ENCODE measurements around the gene KPNA3.

Gene KPNA3

DNA sequence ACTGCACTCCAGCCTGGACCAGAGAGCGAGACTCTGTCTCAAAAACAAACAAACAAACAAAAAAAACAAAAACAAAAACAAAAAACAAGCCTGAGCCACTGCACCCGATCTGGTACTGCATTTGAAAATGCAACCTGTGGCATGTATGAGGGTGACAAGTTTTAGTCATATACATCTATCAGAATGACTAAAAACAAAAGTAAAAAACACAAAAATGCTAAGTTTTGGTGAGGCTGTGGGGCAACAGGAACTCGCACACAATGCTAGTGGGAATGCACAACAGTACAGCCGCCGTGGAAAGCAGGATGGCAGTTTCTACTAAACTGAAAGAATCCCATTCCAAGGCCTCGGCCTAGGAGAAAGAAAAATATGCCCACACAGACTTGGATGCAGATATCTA lies 109.0 kb downstream of the KPNA3 start:
- DNase-seq (ENCODE audit: low spot score) (no peak), FAIRE-seq (no peak)

GRCh38 chr13:49681842-49682435 lies 110.5 kb downstream of the KPNA3 start:
- FAIRE-seq (no peak), DNase-seq (ENCODE audit: low spot score) (no peak)

DNA sequence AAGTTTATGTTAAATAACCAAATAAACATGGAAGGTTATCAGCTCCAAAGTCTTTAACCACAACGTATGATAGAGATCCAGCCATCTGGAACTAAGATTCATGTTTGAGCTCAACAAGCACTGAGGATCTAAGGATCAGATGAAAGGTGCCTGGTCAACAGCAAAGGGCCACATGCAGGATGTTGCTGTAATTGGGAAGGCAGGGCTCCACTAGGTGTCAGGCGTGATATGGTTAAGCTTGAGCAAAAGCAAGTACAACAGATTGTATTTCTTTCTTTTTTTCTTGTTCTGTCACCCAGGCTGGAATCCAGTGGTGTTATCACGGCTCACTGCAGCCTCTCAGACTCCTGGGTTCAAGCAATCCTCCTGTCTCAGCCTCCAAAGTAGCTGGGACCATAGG lies 113.2 kb downstream of the KPNA3 start:
- FAIRE-seq (no peak), DNase-seq (ENCODE audit: low spot score) (no peak)

- FAIRE-seq (no peak), DNase-seq (ENCODE audit: low spot score) (no peak)
Measured at GRCh38 chr13:49678191-49678914, 114.1 kb downstream of the KPNA3 start.

DNA sequence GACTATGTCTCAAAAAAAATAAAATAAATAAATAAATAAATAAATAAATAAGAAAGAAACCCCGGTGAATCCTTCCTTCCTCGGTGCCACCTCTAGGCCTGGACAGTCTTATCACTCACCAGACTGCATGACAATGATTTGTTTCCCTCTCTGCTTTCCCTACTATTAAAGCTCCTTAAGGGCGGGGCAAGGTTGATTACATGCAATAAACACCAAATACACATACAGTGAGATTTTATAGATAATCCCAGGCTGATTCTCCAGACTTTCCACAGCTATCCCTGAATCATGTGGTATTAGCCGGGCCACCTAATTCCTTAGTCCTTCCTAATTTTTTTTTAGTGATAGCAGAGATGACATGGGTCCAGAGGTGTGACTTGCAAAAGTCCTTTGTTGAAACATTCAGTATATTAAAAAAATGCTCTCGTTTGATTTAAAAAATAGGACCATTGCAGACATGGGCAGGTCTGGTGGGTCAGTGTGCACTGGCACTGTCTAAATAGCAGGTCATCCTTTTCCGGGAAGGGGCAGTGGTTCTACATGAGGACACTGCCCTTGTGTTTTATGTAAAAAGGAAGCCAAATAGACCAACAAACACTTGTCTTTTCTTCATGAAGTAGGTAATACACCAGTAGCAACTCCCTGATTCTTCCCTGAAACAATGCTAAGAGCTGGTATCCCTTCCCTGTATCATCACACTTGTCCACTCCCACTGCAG lies 115.7 kb downstream of the KPNA3 start:
- DNase-seq (ENCODE audit: low spot score) = no peak
- FAIRE-seq = no peak

DNA sequence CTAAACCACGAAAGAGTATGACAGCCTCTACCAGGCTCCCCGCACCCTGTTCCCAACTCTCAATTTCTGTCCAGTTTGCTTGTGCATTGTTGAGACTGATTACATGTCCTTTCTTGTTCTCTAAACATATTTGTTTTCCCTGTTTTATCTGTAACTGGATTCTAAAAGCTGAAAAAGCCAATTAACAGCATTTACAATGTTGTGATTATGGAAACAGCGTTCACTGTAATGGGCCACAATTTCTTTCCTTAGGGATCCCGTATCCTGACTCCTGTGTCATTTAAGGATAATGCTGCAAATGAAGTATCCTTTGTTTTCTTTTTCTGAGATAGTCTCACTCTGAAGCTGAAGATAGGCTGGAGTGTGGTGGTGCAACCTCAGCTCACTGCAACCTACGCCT lies 121.7 kb downstream of the KPNA3 start:
- no peak for DNase-seq (ENCODE audit: low spot score)
- no peak for FAIRE-seq

- DNase-seq (ENCODE audit: low spot score) (peak; percentile 55), FAIRE-seq (peak; percentile 30)
Measured at GRCh38 chr13:49669735-49670309, 122.7 kb downstream of the KPNA3 start.

DNA sequence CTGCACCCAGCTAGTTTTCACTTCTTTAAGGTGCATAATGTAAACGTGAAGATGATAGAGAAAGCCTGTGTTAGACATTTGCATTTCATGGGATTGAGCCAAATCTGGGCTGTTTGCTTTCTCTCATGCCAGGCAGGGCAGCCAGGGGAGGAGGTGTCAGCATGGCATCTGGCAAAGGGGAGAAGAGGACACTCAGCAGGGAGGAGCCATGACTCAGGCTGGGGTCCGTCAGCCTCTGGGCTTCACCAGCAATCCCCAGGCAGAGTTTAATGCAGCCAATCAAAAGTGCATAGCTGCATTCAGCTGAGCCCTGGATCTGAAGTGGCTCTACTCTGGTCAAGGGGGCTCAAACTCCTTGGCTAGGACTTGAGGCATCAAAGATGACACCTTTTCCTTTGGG lies 124.7 kb downstream of the KPNA3 start:
- DNase-seq (ENCODE audit: low spot score) (no peak), FAIRE-seq (no peak)

- DNase-seq (ENCODE audit: low spot score) (no peak), FAIRE-seq (no peak)
Measured at GRCh38 chr13:49664606-49665005, 127.9 kb downstream of the KPNA3 start.

DNA sequence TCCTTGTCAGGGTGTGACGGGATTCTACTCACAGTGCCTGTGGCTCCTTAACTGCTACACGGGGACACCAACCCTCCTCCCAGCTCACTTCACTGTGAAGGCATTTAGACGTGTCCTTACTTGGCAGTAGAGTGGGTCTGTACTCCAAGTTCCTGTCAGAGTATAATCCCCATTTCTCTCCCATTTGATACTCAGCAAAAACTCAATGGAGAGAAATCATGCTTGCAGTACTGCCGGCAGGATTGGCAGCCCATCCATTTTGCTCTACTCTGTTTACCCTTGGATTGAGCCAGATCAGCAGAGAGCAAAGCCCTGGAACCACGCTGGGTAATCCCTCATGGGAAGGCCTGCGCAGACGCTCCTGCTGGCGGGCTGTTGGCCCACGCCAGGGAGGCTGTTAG lies 135.2 kb downstream of the KPNA3 start:
- DNase-seq (ENCODE audit: low spot score) (no peak), FAIRE-seq (no peak)

- DNase-seq (ENCODE audit: low spot score) (no peak), FAIRE-seq (no peak)
Measured at GRCh38 chr13:49655906-49656305, 136.6 kb downstream of the KPNA3 start.

DNA sequence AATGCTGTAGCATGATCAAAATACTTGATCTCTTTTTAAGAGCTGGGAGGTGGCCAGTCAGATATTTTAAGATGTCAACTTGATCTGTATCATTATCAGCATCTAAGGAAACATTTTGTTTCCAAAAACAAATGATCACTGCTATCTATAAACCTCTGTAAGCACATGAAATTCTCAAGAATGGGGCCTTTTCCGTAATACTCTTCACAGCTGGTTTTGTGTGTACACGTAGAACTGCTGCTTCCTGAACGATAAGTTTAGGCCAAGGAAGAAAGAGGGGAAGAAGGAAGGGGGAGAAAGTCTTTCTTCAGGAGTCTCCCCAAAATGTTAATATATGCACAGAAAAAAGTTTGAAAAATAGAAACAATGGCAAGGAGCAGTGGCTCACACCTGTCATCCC lies 138.5 kb downstream of the KPNA3 start:
- DNase-seq (ENCODE audit: low spot score) (no peak), FAIRE-seq (no peak)

- no peak for FAIRE-seq
- DNase-seq (ENCODE audit: low spot score) = no peak
Measured at GRCh38 chr13:49653478-49653877, 139.0 kb downstream of the KPNA3 start.

DNA sequence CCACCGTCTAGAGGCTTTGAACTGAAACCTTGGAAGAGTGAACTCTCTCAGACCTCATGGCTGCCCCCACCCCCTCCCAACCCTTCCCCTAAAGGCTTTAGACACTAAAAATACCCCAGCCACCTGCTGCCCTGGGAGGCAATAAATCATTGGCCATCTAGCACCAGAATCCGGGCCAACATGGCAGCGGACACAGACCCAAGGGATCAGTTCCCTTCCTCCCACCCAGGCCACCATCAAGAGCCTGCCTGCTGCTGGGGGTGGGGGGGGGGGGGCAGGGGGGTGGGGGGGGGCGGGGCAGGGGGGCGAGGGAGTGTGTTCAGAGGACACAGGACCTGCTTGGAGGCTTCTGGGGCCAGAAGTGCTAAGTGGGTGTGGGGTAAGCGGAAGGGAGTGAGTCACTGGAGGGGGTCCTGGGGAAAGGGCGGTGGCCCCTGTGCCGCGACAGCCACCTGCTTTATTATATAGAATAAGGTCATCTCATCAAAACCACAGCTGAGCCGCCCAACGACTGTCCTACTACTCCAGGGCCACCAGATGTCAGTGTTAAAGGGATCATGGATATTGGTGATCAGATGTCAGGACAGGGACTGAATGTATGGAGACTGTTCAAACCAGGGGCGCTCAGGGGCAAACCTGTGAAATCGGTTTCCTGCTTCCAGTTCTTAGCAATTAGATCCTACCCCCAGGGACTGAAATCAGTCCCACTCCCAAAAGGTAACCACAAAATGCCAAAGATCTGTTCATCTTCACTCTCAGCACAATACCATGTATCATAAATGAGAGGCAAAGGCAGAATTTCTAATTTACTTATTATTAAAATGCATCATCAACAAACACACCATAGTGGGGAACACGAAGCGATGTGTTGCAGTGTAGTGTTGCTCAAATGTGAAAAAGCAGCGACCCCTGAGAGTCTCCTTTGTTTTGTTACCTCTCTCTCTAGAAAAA lies 139.9 kb downstream of the KPNA3 start:
- DNase-seq (ENCODE audit: low spot score) = peak; percentile 37
- FAIRE-seq = no peak

DNA sequence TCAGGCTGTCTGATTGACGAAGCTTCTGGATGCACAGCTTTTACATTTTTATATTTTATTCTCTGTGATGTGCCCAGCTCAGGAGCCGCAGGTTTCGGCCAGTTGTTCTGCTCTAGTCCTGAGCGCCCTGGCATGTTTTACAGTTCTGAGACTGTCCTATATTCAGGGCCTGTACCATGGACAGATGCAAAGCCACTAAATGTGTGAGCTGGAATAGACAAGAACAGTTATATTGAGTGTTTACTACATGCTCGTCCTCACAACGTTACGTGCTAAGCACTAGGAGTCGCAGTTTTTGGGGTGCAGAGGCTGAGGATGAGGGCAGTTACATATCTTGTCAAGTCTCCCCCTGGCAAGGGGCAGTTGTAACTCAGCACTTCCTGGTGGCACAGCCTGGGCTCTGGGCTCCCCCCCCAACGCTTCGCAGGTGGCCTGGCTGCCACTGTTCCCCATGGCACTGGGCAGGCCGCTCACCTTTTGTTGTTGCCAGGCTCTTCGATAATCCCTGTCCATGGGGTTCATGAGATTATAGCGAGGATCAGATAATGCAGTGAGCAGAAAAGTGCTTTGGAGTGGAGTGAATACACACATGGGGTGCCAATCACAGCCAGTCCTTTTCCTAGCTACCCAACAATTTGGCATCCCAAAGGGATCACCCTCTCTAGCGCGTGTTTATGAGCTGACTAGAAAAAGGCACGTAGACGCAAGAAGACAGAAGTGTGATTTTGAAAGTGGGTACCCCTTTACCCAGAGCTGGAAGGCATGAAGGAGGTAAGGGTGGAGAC lies 140.7 kb downstream of the KPNA3 start:
- FAIRE-seq (no peak), DNase-seq (ENCODE audit: low spot score) (no peak)

GRCh38 chr13:49649963-49650312 lies 142.5 kb downstream of the KPNA3 start:
- DNase-seq (ENCODE audit: low spot score) (no peak), FAIRE-seq (no peak)

All from RCC 7860 (cell line).